Right atrium auricular region (tissue), 2 donors: ENCODE measurements around the gene ZNF385B. TPM values are rescaled to one million over a fixed set of nuclear protein-coding genes. Genes with fewer than 3 reads are reported as not detected.
A peak's percentile ranks its signal among the peaks of the same experiment; 100 is the strongest.
"Not testable (repeated sequence)": the region's sequence is repeated elsewhere in the genome, so short reads cannot be mapped to it uniquely, and the experiment has no call there.

Source experiments
- DNase-seq: peaks from one replicate; pipeline ENCODE4 v3.0.0-alpha.2; 2019; ENCODE audit warnings: low spot score
- H3K27ac ChIP-seq, 2 donors: fragments of 200-600 bp; sonication (generic); 1 replicate in 1 of 2; 2 replicates in 1 of 2; pipeline ENCODE4 v1.5.1; 2016 to 2019
- H3K27me3 ChIP-seq, 2 donors: fragments of 200-600 bp; sonication (generic); one replicate each; pipeline versions ENCODE4 v1.5.1 to v1.6.0; 2017 to 2019
- H3K36me3 ChIP-seq: fragments of 200-600 bp; sonication (generic); one replicate; pipeline ENCODE4 v1.5.1; 2016
- H3K4me1 ChIP-seq, 2 donors: fragments of 200-600 bp; sonication (generic); one replicate each; pipeline versions ENCODE4 v1.5.1 to v1.6.0; 2017 to 2019
- H3K4me3 ChIP-seq, 2 donors: fragments of 200-600 bp; sonication (generic); 1 replicate in 1 of 2; 2 replicates in 1 of 2; pipeline ENCODE4 v1.5.1; 2017 to 2019; ENCODE audit warnings: mild to moderate bottlenecking in 1 of 2, moderate library complexity in 1 of 2
- H3K9me3 ChIP-seq, 2 donors: fragments of 200-600 bp; sonication (generic); one replicate each; pipeline ENCODE4 v1.5.1; 2019
- total RNA-seq, 2 donors: library from RNA; depleted of rRNA; stranded (reverse); fragments of >200 nt; gene quantifications; one replicate each; pipeline ENCODE4 v1.1.0, GENCODE V29; 2016
- TF ChIP-seq, protein P1 (sequence below), 2 donors: fragments of 200-600 bp; sonication (generic); IDR thresholded peaks; one replicate each; pipeline ENCODE4 v1.5.1; 2019; ENCODE audit warnings: antibody characterized with exemption in 2 of 2

ZNF385B gene
- total RNA-seq, 2 donors from 2014 or later = 23.2 to 33.3 TPM

DNA sequence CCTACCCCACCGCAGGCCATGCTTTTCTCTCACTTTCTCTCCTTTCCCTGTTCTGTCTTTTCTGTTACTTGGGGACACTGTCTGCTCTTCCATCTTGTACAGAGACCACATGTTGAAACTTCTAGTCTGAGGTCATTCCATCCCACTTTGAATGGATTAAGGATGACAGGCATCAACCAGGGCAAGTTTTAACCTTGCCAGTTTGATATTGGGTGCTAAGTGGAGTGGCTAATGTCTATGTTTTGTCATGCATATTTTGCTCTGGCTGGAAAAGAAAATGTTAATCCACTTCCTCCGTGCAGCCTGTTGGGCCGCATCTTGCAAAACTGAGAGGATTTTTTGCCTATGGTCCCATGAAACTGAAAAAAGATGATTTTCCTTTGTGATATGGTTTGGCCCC is 391.3 kb downstream of the ZNF385B start:
- Histone ChIP-seq H3K27me3 (no peaks in the 10 kb centered on the region), H3K27ac (no peak overlapping the region), H3K36me3 (no peaks in the 10 kb centered on the region), H3K4me1 (no peaks in the 10 kb centered on the region), H3K9me3 (no peaks in the 10 kb centered on the region), H3K4me3 (no peak overlapping the region)
- DNase-seq = no peak
- TF ChIP-seq, protein P1, sequence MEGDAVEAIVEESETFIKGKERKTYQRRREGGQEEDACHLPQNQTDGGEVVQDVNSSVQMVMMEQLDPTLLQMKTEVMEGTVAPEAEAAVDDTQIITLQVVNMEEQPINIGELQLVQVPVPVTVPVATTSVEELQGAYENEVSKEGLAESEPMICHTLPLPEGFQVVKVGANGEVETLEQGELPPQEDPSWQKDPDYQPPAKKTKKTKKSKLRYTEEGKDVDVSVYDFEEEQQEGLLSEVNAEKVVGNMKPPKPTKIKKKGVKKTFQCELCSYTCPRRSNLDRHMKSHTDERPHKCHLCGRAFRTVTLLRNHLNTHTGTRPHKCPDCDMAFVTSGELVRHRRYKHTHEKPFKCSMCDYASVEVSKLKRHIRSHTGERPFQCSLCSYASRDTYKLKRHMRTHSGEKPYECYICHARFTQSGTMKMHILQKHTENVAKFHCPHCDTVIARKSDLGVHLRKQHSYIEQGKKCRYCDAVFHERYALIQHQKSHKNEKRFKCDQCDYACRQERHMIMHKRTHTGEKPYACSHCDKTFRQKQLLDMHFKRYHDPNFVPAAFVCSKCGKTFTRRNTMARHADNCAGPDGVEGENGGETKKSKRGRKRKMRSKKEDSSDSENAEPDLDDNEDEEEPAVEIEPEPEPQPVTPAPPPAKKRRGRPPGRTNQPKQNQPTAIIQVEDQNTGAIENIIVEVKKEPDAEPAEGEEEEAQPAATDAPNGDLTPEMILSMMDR (IDR thresholded peaks at IDR 0.05) = no peak

DNA sequence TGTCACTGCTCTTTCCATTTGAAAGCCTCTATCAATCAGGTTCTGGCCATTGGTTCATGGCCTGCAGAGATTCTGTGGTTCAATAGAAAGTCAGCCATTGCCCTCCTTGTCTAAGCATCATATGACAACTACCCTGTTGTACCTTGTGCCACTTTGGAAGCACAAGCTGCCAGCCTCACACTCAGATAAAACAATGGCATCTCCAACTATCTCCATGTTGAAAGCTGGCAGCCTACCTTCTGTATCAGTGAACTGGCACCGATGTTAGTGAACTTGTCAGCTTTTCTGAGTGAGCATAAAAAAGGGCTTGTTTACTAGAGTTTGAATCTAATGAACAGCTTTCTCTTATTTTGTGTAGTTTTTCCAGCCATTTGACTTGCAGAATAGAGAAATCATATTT is 393.5 kb downstream of the ZNF385B start:
- no peaks in the 10 kb centered on the region for H3K36me3 ChIP-seq
- DNase-seq = no peak
- H3K4me1 ChIP-seq = no peaks in the 10 kb centered on the region
- H3K9me3 ChIP-seq = no peaks in the 10 kb centered on the region
- TF ChIP-seq, protein P1 (IDR thresholded peaks at IDR 0.05) = no peak
- no peak overlapping the region for H3K4me3 ChIP-seq
- H3K27ac ChIP-seq = peak overlapping the region in 1 of 2 donors; percentile 56
- H3K27me3 ChIP-seq = no peaks in the 10 kb centered on the region

DNA sequence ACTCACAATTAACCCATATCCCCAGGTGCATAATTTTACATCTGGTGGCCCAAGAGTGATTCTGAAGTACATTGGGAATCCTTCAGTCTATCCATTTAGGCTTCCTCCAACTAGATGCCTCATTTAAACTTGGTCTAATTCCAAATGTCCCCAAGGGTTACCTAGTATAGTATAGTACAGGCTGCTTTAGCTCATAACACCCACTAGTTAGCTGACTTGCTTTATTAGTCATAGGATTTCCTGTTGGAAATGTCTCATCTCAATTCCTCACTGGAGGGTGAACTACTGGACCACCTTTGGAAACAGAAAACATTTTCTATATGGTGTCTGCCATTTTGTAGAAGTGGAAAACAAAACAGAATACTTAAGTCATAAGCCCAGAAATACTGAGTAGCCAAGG is 394.3 kb downstream of the ZNF385B start:
- Histone ChIP-seq H3K4me3 (no peak overlapping the region), H3K36me3 (no peaks in the 10 kb centered on the region), H3K27me3 (no peaks in the 10 kb centered on the region), H3K9me3 (no peaks in the 10 kb centered on the region), H3K27ac (peak overlapping the region in 1 of 2 donors; percentile 56), H3K4me1 (no peaks in the 10 kb centered on the region)
- TF ChIP-seq, protein P1 (IDR thresholded peaks at IDR 0.05) = no peak
- no peak for DNase-seq

DNA sequence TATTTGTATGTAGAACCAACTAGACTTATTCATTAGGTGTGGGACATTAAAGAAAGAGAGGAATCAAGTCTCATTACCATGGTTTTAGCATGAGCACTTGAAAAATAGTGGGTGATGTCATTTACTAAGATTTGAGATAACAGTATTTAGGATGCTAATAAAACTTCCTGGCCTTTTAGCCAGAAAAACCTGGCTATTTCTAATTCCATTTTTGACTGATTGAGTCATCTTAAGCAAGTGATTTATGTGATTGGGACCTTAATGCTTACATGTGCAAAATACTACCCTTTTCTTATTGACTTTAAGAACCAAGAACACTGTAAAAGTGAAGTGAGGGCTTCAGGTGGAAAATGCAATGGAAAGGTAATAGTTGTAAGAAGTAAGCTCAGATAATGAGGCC is 400.0 kb downstream of the ZNF385B start:
- TF ChIP-seq, protein P1 (IDR thresholded peaks at IDR 0.05) = no peak
- no peaks in the 10 kb centered on the region for H3K27me3 ChIP-seq
- no peak for DNase-seq
- no peak overlapping the region for H3K27ac ChIP-seq
- no peak overlapping the region for H3K4me3 ChIP-seq
- H3K4me1 ChIP-seq = peaks cover 0 to 4% of the 10 kb centered on the region in 2 donors
- H3K9me3 ChIP-seq = no peaks in the 10 kb centered on the region
- H3K36me3 ChIP-seq = no peaks in the 10 kb centered on the region

DNA sequence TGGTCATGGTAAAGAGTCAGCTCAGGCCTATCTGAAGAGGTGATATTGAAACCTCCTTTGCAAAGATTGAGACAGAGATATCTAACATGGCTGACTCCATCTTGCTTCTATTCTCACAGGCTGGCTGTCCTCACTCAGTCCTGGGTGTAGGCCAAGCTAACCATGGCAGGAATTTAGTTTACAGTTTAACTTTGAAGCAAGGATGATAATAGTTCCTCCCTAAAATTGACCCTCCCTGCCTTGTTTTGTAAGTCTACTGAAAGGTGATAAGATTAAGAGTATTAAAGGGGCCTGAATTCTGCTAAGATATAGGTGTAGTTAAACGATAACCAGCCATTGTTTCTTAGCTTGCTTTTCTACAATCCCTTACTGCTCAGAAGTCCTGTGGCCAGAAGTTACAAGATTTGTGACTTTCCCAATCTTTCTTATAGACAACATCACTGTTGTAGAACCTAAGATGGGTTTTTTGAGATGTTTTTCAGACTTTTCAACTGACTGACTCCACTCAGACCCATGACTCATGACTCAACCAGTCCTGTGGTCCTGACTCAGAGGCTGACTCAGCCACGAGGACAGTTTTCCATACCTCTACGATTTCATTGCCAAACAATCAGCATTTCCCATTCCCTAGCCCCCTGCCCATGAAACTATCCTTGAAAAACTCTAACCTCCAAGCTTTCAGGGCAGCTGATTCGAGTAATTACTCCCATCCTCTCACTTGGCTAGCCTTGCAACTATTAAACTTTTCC is 401.1 kb downstream of the ZNF385B start:
- H3K36me3 ChIP-seq = no peaks in the 10 kb centered on the region
- H3K27me3 ChIP-seq = no peaks in the 10 kb centered on the region
- H3K27ac ChIP-seq = peak overlapping the region; percentile 19 to 34
- TF ChIP-seq, protein P1 (IDR thresholded peaks at IDR 0.05) = no peak
- no peaks in the 10 kb centered on the region for H3K9me3 ChIP-seq
- no peak overlapping the region for H3K4me3 ChIP-seq
- DNase-seq = peak; percentile 66
- peaks cover 0 to 4% of the 10 kb centered on the region in 2 donors for H3K4me1 ChIP-seq

DNA sequence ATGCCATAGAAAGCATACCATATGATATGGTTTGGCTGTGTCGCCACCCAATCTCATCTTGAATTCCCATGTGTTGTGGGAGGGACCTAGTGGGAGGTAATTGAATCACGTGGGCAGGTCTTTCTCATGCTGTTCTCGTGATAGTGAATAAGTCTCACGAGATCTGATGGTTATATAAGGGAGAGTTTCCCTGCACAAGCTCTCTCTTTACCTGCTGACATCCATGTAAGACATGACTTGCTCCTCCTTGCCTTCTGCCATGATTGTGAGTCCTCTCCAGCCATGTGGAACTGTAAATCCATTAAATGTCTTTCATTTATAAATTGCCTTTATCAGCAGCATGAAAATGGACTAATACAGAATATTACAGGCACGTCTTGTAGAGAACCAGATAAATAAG is 403.3 kb downstream of the ZNF385B start:
- H3K9me3 ChIP-seq, H3K4me3 ChIP-seq, H3K27ac ChIP-seq, DNase-seq, H3K36me3 ChIP-seq, H3K4me1 ChIP-seq, H3K27me3 ChIP-seq: not testable (repeated sequence)
